NK-92 treated with Interleukin-12 subunit alpha and Interleukin-12 subunit beta, amount 100 ng/mL, for 24 hours (cell line): ENCODE results near the gene MYO6.
"Not testable (repeated sequence)": the region's sequence is repeated elsewhere in the genome, so short reads cannot be mapped to it uniquely, and the experiment has no call there.

Experiments
- DNase-seq: peaks from one replicate; lab custom pipeline; 2025; lab: John Stamatoyannopoulos, UW

MYO6 gene

DNA sequence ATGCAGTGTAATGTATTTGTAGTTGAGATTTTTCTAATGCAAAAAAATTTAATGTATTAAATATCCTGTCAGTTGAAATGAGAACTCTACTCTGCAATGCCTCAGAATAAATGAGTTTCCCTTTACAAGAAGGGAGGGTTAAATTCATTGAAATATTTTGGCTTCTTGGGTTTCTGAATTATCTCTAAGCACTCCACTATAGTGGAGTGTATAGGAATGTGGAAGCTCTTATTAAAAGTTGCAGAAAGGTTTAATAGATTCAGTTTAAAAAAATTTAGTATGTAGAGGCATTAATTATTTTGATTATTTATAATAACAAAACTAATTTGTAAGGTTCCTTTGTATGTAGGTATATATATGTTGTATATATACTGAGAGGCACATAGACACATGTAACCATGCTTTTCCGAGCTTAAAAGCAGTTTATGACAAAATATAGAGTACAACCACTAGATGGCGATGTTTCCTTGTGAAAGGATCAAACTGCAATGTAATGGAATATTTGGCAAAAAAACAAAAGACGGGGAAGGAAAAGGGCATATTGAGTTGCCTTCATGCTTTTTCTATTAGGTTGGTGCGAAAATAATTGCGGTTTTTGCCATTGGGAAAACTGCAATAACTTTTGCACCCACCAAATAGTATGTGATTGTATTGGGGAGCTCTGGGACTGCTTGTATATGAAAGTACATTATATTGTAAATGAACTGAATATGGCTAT is 144.2 kb downstream of the MYO6 start:
- no peak for DNase-seq

GRCh38 chr6:75893776-75894152 is 144.7 kb downstream of the MYO6 start:
- DNase-seq, result no peak

DNA sequence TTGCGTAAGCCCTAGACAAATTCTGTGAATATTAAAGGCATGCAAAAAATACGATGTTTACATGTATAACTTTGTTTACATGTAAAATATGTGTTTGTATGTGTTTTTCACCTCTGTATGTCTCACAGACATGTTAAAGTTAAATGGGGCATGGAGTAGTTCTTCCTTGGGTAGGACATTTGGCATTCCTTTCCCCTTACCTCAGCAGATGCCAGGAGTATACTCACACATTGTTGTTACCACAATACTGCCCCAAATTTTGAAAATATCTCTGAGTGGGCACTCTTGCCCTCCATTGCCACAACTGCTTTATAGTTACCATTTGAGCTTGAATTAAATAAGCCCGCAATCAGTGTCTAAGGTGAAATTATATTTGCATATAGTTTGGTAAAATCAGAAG is 147.5 kb downstream of the MYO6 start:
- DNase-seq, result no peak

GRCh38 chr6:75900216-75900615 is 151.2 kb downstream of the MYO6 start:
- DNase-seq, result not testable (repeated sequence)

- DNase-seq, result not testable (repeated sequence)
Measured at GRCh38 chr6:75905129-75905528, 156.1 kb downstream of the MYO6 start.

GRCh38 chr6:75906871-75907270 is 157.8 kb downstream of the MYO6 start:
- no peak for DNase-seq

DNA sequence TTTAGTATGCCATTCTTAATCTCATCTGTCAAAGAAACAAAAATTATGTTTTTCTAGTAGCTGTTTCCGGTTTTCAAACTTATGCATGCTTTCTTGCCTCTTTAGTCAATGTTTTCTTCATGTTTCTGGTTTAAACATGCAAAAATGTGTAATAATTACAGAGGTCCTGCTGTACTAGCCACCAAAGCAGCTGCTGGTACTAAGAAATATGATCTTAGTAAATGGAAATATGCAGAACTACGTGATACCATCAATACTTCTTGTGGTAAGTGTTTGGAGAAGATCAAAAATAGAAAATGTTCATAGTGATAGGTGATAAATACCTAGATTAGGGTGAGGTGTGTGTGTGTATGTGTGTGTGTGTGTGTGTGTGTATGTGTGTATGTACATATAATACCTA is 158.4 kb downstream of the MYO6 start:
- DNase-seq, result no peak

DNA sequence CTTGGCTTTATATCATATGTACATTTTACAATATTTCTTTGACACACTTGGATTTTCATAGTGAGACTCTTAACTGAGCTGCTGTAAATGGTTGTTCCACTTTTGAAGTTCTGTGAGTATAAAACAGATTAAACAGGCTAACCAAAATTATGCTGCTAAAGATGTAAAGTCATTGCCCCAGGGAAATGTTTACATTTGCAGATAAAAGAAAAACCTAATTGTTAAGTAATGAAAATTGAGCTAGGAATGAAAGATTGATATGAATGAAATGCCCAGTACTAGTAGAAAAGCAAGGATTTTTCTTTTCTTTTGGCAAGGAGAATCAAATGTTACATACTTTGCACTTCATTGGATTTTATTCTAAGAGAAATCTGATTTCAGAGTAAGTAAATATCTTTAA is 164.0 kb downstream of the MYO6 start:
- no peak for DNase-seq

DNA sequence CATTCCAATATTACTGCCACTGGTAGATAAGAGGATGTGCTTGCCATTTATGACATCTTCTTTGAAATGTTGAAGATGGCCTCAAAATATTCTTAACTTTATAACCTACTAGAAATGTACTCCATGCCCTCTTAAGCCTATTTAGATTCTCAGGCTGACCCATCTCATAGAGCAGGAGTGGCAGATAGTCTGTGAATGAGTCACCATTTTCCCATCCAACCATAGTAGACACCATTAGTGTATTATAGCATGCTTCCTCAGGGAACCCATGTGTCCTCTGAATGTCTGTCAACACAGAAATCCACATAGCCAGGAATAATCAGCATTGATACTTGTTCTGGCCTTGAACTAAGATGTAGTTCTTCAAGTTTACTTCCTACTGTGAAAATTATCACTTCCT is 173.2 kb downstream of the MYO6 start:
- DNase-seq, result no peak

GRCh38 chr6:75926293-75927168 is 177.5 kb downstream of the MYO6 start:
- no peak for DNase-seq

GRCh38 chr6:75931011-75931680 is 182.1 kb downstream of the MYO6 start:
- DNase-seq, result no peak

DNA sequence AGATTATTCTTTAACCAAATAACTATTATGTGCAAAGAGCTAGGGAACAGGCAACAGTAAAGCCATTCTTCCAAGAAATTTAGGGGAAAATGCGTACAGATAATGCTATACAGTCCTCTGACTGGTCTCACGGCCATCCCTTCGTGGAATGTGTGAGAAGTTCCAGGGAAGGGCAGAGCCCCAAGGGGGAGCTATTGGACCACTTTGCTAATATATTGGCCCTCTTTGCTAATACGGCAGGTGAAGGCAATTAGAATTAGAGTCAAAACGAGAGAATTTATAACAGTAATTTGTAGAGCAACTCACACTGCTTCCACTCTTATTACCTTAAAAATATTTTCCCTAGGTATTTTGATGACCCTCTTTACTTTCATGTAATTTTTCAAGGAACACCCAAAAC is 183.0 kb downstream of the MYO6 start:
- DNase-seq, result no peak

- DNase-seq, result no peak
Measured at GRCh38 chr6:75933387-75933975, 184.4 kb downstream of the MYO6 start.

DNA sequence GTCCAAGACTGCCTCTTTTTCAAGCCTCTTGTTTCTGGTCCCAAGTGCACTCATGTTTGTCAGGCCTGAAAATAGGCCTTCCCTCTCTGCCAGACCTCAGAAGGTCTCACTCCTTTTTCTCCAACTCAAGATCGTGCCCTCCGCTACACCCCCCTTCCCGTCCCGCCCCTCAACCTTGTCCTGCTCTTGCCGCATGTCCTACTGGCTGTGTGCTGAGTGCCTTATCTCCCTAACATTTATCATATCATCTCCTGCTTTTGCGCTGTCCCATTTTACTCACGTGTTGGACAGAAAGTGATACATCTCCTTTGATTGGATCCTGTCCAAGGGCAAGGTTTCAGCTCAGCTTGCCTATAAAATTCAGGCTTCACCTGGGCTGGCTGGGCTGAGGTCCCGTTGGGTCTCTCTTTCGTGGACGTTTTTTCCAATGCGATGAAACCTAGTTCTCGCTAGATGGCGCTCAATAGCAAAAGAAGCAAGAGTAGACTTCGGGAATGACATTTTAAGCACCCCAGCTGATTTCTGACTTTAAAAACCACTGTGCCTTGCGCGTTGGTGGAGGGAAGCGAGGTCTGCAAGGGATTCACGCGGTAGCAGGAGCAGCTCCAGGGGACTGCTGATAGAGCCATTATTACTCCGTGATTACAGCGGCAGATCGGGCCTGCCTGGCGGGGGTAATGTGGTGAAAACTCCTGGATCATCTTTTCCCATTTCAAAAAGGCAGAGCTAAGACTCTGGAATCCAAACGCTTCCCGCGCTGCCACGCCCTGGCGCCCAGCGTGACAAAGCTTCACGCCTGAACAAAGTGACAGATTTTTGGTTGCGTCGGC is 185.8 kb downstream of the MYO6 start:
- no peak for DNase-seq

GRCh38 chr6:75935473-75935793 is 186.4 kb downstream of the MYO6 start:
- DNase-seq, result no peak

- no peak for DNase-seq
Measured at GRCh38 chr6:75936682-75937081, 187.6 kb downstream of the MYO6 start.

DNA sequence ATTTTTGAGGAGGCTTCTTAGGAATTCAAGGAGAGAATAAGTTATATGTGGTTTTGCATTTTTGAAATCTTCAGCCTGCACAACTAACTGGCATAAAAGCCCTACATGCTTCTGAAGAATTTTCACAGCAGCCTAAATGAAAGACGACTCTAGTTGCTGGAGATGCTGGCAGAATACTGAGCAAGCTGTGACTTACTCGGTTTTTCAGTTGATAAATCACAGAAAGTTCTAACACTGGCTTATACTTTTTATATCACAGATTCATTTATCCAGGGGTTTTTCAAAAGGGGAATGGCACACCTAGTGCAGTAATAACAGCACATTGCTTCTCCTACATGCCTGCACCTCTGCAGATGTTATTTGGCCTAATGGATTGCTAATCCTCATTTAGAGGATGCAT is 188.8 kb downstream of the MYO6 start:
- DNase-seq, result no peak

- DNase-seq, result no peak
Measured at GRCh38 chr6:75940564-75940963, 191.5 kb downstream of the MYO6 start.

GRCh38 chr6:75941509-75941908 is 192.5 kb downstream of the MYO6 start:
- no peak for DNase-seq

- no peak for DNase-seq
Measured at GRCh38 chr6:75943381-75943780, 194.3 kb downstream of the MYO6 start.

GRCh38 chr6:75946146-75946831 is 197.2 kb downstream of the MYO6 start:
- no peak for DNase-seq
